ENCODE measurements around the gene EXOC7.

Gene EXOC7

DNA sequence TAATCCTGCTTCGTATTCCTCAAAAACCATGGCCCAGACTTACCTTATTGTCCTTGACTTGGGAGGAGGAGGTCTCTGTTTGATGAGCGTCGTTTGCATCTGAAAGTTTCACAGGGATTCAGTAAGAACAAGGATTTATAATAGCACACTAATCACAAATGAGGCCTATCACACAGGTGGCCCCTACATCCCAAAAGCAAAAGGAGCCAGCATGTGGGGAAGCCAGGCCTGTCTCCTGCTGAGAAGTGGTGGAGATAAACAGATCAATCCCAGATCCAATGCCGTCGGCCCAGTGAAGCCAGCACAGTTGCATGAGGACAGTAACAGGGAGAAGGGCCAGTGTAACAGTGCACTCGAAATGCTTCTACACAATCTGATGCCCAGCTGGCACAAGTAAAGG lies 63.2 kb downstream of the EXOC7 start:
- DNase-seq (ENCODE audit: low read depth), result no peak

DNA sequence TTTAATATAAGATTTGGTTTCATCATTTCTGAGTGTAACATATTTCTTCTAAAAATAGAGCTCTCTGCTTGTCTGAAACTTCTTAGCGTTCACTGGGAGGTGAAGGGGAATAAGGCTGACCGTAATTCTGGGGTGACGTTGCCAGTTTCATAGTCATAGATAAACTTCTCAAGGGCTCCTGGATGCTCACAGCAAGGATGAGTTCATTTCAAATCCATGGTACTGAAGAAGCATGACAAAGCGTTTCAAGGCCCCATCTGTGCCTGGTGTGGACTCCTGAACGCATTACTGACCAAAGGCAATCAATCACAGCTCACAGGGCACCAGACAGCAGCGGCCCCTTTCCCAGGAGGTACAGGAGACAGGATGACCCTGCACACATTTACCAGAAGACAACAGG lies 64.5 kb downstream of the EXOC7 start:
- DNase-seq (ENCODE audit: low read depth), result no peak

DNA sequence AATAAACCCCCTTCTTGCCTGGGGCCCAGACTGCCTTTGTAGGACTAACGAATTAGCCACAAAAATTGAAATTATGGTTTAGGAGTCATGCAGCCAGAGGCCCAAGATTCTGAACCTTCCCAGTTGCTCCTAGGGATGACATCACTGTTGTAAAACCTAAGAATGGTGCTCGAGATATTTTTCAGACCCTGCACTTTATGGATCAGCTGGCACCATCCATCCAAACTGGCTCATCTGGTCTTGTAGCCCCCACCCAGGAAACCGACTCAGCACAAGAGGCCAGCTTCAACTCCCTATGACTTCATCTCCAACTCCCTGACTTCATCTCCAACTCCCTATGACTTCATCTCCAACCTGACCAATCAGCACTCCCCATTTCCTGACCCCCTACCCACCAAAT lies 65.5 kb downstream of the EXOC7 start:
- DNase-seq (ENCODE audit: low read depth), result no peak

DNA sequence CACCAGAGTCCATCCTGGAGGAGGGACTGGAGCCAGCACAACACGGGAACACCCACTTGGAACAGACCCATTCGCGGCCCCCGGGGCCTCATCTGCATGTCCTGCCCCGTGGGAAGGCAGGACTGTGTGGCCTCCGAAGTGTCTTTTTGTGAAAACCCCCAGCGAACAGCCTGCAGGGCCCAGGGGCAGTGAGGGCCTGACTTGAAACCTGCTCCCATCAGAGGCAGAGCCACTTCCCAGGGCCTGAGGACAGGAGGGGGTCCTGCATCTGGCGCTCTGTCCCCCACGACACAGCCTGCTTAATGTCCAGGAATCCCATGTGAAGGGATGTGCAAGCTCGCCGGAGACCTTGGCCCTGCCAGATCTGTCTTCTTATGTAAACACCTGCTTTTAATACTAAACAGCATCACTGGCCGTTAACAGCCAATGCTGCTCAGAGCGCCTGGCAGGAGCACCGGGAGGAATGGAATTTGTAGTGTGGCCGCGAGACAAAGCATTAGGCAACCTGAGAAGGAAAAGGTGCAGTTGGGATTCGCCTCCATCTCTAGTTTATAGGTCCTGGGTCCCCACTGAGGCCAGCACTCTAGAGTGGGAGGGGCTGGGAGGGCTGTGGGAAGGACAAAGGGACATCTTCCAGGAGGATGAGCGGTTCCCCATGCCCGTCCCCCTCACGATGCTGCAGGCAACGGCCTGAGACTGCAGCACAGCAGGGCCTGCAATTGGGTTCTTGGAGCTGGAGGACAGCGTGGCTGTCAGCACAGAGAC lies 66.9 kb downstream of the EXOC7 start:
- no peak for DNase-seq (ENCODE audit: low read depth)

DNA sequence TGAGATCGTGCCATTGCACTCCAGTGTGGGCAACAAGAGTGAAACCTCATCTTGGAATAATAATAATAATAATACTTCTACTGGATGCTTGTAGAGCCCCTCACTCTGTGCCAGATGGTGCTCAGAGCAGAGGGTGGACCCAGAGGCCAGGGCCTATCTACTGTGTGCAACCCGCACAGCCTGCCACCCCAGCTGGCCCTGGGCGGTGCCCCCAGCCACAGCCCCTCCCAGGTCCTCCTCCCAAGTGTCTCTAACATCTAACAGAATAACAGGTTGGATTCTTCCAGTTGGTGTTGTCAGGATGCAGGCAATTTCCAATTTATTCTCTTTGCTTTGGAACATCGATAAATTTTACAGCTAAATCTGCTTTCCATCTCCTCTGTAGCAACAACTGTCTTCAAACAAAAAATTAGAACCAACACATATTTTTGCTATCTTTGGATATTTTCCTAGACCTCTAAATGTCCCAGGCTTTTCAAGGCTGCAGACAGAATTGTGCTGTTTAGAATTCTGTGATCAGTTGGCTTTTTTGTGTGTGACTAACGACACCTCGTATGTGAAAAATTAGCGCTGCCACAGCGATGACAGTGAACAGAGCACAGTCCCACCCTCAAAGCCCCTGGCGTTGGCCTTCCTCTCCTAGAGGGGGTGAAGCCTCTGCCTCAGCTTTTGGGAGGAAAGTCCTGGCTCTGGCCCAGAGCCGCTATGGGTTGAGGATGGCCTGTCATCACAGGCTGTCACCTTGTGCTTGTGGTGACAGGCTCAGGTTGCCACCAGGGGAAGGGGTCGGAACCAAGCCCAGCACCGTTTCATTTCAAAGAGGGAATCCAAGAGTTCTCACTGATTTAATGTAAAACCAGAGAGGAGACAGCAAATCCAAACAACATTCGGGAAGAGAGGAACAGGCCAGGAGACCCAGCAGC lies 68.9 kb downstream of the EXOC7 start:
- no peak for DNase-seq (ENCODE audit: low read depth)

DNA sequence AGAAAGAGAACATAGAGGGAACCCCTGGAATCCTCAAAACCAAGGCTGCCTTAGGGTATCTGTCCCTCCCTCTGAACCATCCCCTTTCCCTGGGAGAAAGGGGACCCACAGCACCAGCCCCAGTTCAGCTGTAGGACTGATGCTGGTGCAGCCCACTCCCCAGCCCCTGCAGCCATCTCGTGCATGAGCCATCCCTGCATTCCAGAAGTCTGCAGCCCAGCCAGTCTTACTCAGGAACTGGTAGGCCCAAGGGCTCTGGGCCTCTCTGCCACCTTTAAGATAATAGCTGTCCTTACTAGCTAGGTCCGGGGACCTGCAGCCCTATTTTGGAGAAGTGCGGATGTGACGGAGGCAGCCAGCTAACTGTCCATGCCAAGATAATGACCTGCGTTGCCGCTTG lies 70.4 kb downstream of the EXOC7 start:
- no peak for DNase-seq (ENCODE audit: low read depth)

DNA sequence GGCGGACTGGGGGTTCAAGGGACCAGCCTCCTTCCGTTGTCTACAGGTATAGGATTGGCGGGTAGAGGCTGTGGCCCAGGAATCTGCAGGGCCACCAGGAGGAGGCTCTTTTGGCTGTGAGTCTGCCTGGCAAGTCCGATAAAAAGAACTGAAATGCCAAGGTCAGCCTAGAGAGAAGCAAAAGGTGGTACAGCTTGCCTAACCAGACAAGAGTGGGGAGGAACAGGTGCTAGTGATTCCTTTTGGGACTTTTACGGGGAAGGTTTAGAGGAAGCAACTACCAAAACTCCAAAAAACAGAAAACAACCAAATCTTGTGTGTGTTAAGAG lies 70.8 kb downstream of the EXOC7 start:
- DNase-seq (ENCODE audit: low read depth), result no peak

DNA sequence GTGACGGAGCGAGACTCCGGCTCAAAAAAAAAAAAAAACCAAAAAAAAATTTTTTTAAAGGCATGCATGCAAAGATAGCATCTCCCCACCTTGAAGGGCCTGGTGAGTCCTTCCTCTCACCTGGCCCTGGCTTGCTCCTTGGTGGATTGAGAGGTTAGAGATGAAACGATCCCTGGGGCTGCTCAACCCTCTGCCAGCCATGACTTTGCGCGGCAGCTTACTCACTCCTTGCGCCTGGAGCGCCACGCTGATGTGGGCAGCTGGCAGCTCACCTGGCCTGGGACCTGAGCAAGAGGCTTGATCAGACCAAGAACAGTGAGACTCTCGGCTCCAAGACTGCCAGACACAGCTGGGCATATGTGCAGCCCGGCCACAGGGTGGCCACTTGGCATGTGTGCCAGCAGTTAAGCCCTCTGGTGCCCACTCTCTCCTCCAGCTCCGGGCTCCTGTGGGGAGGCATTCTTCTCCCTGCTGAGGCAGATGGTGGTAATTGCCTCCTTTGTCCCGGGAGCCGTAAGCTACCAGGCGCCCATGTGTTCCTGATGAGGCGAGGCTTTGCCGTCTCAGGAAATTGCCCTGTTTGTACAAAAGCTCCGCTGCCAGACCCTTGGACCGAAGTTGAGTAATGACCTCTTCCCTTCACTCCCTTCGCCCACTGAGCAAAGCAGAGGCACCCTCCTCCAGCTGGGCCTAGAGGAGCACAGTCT lies 71.4 kb downstream of the EXOC7 start:
- no peak for DNase-seq (ENCODE audit: low read depth)

Data from activated gamma-delta T cell treated with anti-CD3 and anti-CD28 coated beads, Interleukin-2, amount 50 U/mL, for 16 hours (primary cell).